ENCODE measurements around the gene GIT2. TPM values are rescaled to one million over a fixed set of nuclear protein-coding genes. Genes with fewer than 3 reads are reported as not detected.

The GIT2 gene
- total and polyA plus RNA-seq, 2 of the 13 experiments (the other 11 are each of a cell fraction or from before 2014, with no cell fraction given): 18.4 to 19.8 TPM

GRCh38 chr12:109998904-109999648, 2.9 kb upstream of the GIT2 start, which contains the start of gene ANKRD13A (continued):
- TF ChIP-seq GLMP (CRISPR knock-in tag; IDR thresholded peaks at IDR 0.05; ENCODE audit: borderline replicate concordance) (no peak), MEIS2 (CRISPR knock-in tag; IDR thresholded peaks at IDR 0.05) (0 out of 2 replicates have a peak, but pooled peaks have one; percentile 45), ZSCAN25 (CRISPR knock-in tag; IDR thresholded peaks at IDR 0.05) (no peak), ZNF251 (CRISPR knock-in tag; IDR thresholded peaks at IDR 0.05) (peak; percentile 40; the same call in 1 of the 2 replicates), CCAR2 (optimal IDR thresholded peaks at IDR 0.05; ENCODE audit: low read depth, low read length) (no peak), NFKB2 (CRISPR knock-in tag; IDR thresholded peaks at IDR 0.05; ENCODE audit: borderline replicate concordance) (peak; percentile 63; the same call in 1 of the 2 replicates), E2F1 (CRISPR knock-in tag; IDR thresholded peaks at IDR 0.05) (no peak), ETV5 (CRISPR knock-in tag; IDR thresholded peaks at IDR 0.05; ENCODE audit: borderline replicate concordance) (peak; percentile 51), YY1 (IDR thresholded peaks at IDR 0.05; ENCODE audit: insufficient read depth, insufficient replicate concordance, low read depth, low read length) (peak; percentile 97), KLF12 (CRISPR knock-in tag; IDR thresholded peaks at IDR 0.05; ENCODE audit: borderline replicate concordance) (no peak), SIN3A (IDR thresholded peaks at IDR 0.05; ENCODE audit: borderline replicate concordance, low read depth, low read length) (peak; percentile 84; the same call in 1 of the 2 replicates), ZNF691 (CRISPR knock-in tag; IDR thresholded peaks at IDR 0.05; ENCODE audit: borderline replicate concordance, low read depth) (0 out of 2 replicates have a peak, but pooled peaks have one; percentile 25), ATF4 (CRISPR knock-in tag; IDR thresholded peaks at IDR 0.05) (no peak), BORCS8-MEF2B (CRISPR knock-in tag; IDR thresholded peaks at IDR 0.05) (peak; percentile 57), SAP130 (CRISPR knock-in tag; IDR thresholded peaks at IDR 0.05; ENCODE audit: low read depth) (peak; percentile 85), ZNF781 (CRISPR knock-in tag; IDR thresholded peaks at IDR 0.05; ENCODE audit: borderline replicate concordance, not compliant biosample characterization) (peak; percentile 50)
- TF ChIP-seq, protein P1, sequence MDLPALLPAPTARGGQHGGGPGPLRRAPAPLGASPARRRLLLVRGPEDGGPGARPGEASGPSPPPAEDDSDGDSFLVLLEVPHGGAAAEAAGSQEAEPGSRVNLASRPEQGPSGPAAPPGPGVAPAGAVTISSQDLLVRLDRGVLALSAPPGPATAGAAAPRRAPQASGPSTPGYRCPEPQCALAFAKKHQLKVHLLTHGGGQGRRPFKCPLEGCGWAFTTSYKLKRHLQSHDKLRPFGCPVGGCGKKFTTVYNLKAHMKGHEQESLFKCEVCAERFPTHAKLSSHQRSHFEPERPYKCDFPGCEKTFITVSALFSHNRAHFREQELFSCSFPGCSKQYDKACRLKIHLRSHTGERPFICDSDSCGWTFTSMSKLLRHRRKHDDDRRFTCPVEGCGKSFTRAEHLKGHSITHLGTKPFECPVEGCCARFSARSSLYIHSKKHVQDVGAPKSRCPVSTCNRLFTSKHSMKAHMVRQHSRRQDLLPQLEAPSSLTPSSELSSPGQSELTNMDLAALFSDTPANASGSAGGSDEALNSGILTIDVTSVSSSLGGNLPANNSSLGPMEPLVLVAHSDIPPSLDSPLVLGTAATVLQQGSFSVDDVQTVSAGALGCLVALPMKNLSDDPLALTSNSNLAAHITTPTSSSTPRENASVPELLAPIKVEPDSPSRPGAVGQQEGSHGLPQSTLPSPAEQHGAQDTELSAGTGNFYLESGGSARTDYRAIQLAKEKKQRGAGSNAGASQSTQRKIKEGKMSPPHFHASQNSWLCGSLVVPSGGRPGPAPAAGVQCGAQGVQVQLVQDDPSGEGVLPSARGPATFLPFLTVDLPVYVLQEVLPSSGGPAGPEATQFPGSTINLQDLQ (CRISPR knock-in tag; IDR thresholded peaks at IDR 0.05): no peak; the same call in 1 of the 2 replicates
- TF ChIP-seq, protein P2, sequence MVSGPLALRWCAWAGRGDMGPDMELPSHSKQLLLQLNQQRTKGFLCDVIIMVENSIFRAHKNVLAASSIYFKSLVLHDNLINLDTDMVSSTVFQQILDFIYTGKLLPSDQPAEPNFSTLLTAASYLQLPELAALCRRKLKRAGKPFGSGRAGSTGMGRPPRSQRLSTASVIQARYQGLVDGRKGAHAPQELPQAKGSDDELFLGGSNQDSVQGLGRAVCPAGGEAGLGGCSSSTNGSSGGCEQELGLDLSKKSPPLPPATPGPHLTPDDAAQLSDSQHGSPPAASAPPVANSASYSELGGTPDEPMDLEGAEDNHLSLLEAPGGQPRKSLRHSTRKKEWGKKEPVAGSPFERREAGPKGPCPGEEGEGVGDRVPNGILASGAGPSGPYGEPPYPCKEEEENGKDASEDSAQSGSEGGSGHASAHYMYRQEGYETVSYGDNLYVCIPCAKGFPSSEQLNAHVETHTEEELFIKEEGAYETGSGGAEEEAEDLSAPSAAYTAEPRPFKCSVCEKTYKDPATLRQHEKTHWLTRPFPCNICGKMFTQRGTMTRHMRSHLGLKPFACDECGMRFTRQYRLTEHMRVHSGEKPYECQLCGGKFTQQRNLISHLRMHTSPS (CRISPR knock-in tag; IDR thresholded peaks at IDR 0.05; ENCODE audit: low read depth): peak; percentile 28; the same call in 1 of the 2 replicates

Data from HepG2 (cell line).